Measurements from ENCODE around the gene HOXD1.

HOXD1 gene

DNA sequence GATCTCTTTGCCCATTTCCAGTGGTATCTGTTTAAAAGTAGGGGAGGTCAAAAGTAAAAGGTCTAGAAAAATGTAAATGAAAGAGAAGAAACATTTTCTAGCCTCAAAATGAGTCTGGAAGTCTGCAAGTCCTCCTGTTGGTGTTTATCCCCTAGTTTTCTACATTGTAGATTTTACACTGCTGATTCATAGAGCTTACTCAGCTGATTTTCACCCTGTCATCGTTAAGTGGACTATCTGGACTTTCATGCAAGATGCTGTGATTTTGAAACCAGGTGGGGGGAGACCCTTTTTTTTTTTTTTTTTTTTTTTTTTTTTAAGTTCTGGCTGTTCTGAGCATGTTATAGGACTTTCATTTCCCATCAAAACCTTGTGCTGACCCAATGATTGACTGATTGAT lies 21.1 kb upstream of the HOXD1 start:
- no peak for DNase-seq

DNA sequence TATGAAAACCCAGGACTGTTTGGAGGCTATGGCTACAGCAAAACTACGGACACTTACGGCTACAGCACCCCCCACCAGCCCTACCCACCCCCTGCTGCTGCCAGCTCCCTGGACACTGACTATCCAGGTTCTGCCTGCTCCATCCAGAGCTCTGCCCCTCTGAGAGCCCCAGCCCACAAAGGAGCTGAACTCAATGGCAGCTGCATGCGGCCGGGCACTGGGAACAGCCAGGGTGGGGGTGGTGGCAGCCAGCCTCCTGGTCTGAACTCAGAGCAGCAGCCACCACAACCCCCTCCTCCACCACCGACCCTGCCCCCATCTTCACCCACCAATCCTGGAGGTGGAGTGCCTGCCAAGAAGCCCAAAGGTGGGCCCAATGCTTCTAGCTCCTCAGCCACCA lies 19.3 kb upstream of the HOXD1 start:
- no peak for DNase-seq

- no peak for DNase-seq
These were observed 18.8 kb upstream of the HOXD1 start for GRCh38 chr2:176169711-176170110.

DNA sequence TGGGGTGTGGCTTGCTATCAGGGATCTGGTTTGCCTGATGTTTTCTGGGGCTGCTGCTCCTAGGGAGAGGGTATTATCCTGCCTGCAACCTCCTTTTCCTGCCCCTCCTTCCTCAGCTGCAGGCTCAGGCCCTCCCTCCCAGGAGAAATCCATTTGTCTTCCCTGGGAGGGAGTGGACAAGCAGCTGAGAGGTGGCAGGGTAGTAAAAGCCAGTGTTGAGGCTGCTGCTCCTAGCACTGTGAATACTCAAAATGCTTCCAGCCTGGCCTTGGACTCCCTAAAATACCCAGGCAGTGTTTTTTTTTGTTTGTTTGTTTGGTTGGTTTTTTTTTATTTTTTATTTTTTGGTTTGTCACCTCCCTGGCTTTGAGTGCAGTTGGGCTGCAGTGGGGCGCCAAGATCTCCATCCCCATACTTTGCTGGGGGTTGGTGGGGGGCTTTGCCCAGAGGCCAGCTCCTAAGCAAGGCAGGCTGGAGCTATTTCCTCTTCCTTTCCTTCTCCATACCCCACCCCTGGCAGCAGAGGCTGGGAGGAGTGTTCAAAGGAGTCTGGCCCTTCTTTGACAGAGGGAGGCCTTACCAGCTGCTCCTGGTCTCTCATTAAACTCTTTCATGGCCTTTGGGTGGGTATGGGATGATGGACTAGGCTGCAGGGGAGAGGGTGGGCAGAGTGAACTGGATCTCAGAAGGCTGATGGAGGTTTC lies 17.7 kb upstream of the HOXD1 start:
- no peak for DNase-seq

GRCh38 chr2:176171351-176172006 lies 17.0 kb upstream of the HOXD1 start:
- no peak for DNase-seq

DNA sequence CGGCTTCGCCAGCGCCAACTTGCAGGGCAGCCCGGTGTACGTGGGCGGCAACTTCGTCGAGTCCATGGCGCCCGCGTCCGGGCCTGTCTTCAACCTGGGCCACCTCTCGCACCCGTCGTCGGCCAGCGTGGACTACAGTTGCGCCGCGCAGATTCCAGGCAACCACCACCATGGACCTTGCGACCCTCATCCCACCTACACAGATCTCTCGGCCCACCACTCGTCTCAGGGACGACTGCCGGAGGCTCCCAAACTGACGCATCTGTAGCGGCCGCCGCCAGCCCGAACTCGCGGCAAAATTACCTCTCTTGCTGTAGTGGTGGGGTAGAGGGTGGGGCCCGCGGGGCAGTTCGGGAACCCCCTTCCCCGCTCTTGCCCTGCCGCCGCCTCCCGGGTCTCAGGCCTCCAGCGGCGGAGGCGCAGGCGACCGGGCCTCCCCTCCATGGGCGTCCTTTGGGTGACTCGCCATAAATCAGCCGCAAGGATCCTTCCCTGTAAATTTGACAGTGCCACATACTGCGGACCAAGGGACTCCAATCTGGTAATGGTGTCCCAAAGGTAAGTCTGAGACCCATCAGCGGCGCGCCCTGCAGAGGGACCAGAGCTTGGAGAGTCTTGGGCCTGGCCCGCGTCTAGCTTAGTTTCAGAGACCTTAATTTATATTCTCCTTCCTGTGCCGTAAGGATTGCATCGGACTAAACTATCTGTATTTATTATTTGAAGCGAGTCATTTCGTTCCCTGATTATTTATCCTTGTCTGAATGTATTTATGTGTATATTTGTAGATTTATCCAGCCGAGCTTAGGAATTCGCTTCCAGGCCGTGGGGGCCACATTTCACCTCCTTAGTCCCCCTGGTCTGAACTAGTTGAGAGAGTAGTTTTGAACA lies 16.2 kb upstream of the HOXD1 start:
- no peak for DNase-seq

DNA sequence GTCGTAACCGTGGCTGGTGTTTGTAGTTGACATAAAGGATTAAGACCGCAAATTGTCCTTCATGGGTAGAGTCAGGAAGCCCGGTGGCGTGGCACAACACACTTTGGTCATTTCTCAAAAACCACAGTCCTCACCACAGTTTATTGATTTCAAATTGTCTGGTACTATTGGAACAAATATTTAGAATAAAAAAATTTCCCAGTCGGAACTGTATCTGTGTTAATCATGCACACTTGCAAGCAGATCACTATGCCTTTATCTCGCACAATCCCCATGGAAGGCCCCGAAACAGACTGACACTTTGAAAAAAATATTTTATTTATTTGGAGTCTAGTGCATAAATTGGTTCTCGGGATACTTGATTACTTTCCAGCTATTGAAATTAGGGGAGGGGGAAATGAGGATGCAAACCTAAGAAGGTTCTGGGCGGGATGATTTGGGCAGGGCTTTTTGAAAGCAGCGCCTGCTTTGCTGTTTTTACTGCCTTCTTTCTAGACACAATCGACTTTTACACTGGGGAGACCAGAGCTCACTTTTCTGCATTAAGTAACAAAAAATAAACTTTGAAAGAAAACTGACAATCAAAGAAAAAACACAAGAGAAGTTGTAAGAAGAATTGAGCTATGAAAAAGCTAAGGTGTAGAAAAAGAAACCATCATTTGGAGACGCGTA lies 15.4 kb upstream of the HOXD1 start:
- DNase-seq: no peak

GRCh38 chr2:176173567-176174381 lies 14.7 kb upstream of the HOXD1 start:
- DNase-seq: no peak

DNA sequence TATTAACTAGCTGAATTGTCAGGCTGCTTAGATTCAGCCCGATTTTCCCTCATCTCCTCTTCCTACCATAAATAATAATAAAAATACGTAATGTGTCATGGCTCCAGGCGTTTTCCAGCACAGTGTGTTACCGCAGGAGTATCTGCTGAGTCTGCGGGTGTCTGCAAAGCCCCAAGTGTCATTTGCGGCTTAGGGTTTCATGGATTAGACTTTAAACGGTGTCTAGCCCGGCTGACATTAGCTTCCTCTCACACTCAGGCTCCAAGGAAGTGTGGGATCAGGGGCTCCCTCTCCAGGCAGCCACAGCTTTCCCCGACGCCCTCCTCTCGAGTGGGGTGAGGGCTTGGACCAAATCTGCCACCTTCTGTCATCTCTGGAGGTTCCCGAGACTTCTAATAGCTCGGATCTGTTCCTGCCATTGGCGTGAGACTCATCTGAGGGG lies 14.1 kb upstream of the HOXD1 start:
- peak; percentile 14 for DNase-seq

- no peak for DNase-seq
These were observed 13.4 kb upstream of the HOXD1 start for GRCh38 chr2:176174824-176175708.

DNA sequence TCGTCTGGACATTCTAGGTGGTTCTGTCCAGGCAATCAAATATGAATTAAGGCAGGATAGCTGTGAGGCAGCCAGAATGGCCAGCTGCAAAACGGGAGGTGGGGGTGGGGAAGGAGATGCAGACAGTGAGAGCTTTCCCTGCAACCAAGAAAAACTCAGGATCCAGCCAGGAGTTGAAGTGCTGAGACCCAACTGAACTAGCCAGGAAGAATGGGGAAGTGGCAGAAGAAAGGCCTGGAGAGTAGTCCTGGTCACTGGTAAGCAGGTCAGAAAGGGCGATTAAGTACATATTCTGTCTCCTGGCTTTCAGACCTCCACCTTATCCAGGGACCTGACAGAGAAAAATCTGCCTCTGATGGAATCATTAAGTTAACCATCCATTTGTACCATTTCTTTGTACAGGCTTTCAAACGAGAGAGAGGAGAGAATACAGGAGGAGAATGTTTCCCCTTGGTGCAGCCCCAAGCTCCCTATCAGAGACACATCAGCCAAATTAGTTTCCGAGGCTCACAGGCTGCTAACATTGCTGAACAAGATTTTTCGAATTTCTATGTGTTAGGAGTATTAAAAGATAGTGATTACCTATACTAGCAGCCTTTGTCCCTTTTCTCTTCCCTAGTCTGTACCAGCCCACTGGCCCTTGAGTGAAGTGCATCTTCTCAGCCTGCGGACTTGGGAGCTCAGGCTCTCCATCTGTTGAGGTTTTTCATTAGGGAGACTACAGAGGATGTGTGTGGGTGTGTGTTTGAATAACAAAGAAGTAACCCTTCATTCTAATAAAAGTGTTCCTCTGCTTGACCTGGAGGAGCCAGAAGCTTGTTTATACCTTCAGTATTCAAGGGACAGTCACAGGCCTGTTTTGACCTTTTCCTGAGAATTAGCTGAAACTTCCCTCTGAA lies 12.5 kb upstream of the HOXD1 start:
- DNase-seq: peak; percentile 43

DNA sequence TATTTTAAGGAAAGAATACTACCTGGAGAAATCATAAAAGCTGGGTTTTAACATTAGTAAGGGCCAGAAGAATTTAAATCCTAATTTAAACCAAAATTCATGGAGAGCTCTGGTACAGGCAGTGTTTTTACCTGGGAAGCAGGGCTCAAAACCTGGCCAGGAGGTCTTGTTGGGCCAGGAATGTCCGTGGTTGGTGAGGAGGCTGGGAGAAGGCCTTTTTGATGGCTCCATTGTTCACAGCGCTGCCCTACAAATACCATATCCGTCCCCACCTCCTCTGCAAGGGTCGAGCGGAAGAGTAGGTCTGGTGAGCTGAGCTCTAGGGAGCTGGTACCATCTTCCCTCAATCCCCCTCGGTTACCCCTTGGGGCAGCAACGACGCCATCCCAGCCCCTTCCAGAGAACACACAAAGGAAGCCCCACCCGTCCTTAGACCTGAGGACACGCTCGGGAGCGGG lies 10.9 kb upstream of the HOXD1 start:
- no peak for DNase-seq

DNA sequence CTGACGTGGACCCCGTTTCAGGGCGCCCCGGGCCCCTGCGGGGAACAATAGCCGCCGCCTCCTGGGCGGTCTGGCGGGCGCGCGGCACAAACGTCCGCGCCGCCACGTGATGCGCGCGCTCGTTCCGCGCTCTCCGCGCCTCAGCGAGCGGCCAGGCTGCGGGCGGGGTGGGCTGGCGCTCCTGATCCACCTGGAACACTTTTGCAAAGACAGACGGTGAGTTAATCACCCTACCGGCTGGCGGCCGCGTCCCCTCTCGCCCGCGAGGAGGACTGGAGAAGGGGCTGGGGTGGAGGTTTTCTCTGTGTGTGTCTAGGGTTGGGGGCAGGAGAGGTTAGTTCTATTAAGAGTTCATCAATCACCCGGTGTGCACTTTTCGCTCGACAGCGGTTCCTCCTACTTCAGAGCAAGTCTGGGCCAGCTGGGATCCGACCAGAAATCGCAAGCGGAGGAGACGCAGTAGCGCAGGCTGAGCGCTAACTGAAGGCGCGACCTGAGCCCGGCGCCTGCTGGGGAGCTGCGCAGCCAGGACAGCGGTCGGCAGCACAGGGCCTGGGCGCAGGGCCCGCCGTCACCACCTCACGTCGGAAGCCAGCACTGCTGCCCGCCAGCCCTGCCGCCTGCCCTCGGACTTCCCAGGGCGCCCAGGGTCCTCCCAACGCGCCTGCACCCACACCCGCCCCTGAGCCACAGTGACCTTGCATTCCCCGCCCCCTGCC lies 10.3 kb upstream of the HOXD1 start:
- DNase-seq: peak; percentile 81

DNA sequence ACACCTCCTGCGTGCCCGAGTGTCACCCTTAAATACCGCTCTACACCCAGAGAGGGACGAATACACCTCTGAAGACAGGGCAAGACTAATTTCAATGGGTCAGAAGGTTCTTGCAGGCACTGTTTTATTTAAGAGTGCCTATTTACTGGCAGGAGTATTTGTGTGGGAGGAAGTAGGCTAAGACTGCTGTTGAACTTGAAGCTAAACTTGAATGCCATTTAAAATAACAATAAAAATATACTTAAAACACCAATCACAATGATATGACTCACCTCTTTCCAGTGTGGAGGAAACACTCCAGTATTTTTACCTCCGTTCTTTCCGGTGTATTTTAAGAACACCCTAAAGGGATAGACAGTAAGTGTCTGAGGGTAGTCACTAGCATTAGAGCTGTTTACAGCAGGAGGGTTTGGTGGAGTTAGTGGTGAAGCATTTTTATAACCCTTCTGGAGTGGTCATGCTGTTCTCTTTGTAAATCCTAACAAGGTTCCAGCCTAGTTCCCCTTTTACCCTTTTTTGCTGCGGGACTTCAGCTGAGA lies 9.6 kb upstream of the HOXD1 start:
- no peak for DNase-seq

DNA sequence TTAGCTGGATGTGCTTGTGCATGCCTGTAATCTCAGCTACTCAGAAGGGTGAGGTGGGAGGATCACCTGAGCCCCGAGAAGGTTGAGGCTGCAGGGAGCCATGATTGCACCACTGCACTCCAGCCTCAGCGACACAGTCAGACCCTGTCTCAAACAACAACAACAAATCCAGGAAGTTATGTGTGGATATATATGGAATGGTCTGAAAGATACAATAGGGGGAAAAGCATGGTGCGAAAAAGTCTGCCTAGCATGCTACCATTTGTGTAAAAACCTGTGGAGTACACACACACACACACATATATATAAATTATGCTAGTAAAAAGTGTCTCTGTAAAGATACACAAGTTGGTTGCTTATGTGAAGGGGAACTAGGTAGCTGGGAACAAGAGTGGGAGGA lies 6.9 kb upstream of the HOXD1 start:
- no peak for DNase-seq

DNA sequence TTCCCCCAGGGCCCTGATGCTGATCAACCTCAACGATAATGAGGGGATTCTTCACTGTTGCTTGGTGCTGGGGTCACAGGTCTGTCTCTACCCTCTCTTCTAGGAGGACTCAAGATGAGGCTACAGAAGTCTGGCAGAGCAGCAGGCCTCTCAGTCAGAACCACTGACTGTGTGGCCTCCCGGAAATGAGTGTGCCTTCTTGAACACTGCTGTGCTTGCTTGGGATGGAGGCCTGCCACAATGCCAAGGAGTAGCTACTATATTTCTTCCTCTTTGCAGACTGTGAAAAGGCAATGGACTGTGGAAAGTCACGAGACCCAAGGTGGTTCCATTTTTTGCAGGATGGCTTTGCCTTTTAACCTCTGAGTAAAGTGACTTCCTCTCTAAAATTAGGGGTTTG lies 5.8 kb upstream of the HOXD1 start:
- no peak for DNase-seq

- DNase-seq: no peak
These were observed 3.7 kb upstream of the HOXD1 start for GRCh38 chr2:176184749-176185148.

DNA sequence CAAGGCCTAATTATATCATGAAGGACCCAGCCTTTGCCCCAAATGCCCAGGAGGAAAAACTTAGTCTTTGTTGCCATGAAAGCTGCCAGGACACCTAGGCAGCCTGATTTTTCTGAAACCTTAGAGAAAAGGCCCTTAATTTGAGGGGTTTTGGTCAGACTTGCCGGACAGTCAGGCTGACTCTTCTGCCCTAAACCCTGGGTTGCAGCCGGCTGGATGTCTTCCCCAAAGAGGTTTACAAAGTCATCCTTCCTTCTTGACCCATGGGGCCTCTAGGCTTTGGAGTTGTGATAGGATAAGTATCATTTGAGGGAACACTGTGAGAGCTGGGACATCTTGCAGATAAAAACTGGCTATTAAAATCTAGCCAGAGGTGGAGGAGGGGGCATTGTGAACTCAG lies 2.4 kb upstream of the HOXD1 start:
- DNase-seq: no peak
